IPS DF 6.9 (cell line): ENCODE data around the gene GAPDH.

Source experiments
- DNase-seq: peaks from one replicate; pipeline ENCODE4 v3.0.0-alpha.2; 2013; ENCODE audit warnings: low read depth, low spot score
- H3K27ac ChIP-seq: one replicate; pipeline ENCODE4 v1.5.1; 2013; ENCODE audit warnings: low read length, control low read depth
- H3K27me3 ChIP-seq: 2 replicates; pipeline ENCODE4 v1.6.1; 2013; ENCODE audit warnings: mild to moderate bottlenecking, low read length; ENCODE audit not compliant: control insufficient read depth, insufficient read depth
- H3K36me3 ChIP-seq: 2 replicates; pipeline ENCODE4 v1.6.1; 2013; ENCODE audit warnings: low read length; ENCODE audit not compliant: control insufficient read depth, insufficient read depth
- H3K4me1 ChIP-seq: 2 replicates; pipeline ENCODE4 v1.6.1; 2013; ENCODE audit warnings: low read length; ENCODE audit not compliant: control insufficient read depth, insufficient read depth
- H3K4me3 ChIP-seq: 2 replicates; pipeline ENCODE4 v1.5.1; 2013; ENCODE audit warnings: mild to moderate bottlenecking, low read length
- H3K9me3 ChIP-seq: 2 replicates; pipeline ENCODE4 v1.6.1; 2013; ENCODE audit warnings: low read length, inconsistent platforms; ENCODE audit not compliant: control insufficient read depth, insufficient read depth
- WGBS: extraction: QIAGEN DNeasy Blood & Tissue Kit; methylation state at CpG from one replicate; pipeline ENCODE4 v1.1.7; 2013; ENCODE audit warnings: mixed read lengths, missing lambda C conversion rate; ENCODE audit not compliant: insufficient read length, insufficient coverage; 5-methylcytosine and 5-hydroxymethylcytosine counted together

GAPDH gene

DNA sequence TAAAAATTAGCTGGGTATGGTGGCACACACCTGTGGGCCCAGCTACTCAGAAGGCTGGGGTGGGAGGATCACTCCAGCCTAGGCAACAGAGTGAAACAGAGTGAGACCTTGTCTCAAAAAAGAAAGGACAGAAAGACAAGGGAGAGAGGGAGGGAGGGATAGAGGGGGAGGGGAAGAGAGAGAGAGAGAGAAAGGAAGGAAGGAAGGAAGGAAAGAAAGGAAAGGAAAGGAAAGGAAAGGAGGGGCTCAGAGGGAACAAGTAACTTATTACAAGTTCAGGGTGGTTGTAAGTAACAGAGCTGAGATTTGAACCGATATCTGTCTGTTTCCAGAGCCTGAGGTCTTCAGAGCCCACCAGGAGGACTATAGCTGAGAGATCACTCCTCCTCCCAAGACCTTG lies 13.2 kb downstream of the GAPDH start:
- H3K9me3 ChIP-seq = no peaks in the 10 kb centered on the region
- no peak overlapping the region for H3K4me3 ChIP-seq
- WGBS = no CpG with 5 or more reads among the region's 1 CpG
- H3K27me3 ChIP-seq = no peaks in the 10 kb centered on the region
- no peak for DNase-seq
- peaks cover 8% of the 10 kb centered on the region for H3K36me3 ChIP-seq
- H3K27ac ChIP-seq = no peak overlapping the region
- no peaks in the 10 kb centered on the region; the same call in 1 of the 2 replicates for H3K4me1 ChIP-seq

DNA sequence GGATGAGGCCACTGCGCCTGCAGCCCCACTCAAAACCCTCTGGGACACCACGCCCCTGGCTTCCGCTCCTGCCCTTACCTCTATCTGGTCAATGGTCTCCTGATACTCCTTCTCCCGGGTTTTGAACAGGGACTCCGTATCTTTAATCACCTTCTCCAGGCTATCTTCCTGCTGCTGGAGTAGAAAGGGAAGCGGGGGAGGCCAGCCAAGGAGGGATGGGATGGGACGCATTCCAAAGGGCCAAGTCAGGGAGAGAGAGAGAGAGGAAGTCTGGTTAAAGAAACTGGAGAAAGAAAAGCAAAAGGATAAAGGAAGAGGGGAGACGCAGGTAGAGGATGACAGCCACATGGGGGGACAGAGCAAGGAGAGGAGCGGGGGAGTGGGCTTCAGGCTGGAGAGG lies 13.7 kb downstream of the GAPDH start:
- Histone ChIP-seq H3K4me3 (no peak overlapping the region), H3K27me3 (no peaks in the 10 kb centered on the region), H3K36me3 (peaks cover 8% of the 10 kb centered on the region), H3K27ac (no peak overlapping the region), H3K9me3 (no peaks in the 10 kb centered on the region), H3K4me1 (no peaks in the 10 kb centered on the region; the same call in 1 of the 2 replicates)
- no peak for DNase-seq
- WGBS = no CpG with 5 or more reads among the region's 9 CpGs

- H3K4me3 ChIP-seq = no peak overlapping the region
- no peak overlapping the region for H3K27ac ChIP-seq
Observed at GRCh38 chr12:6548556-6548955, 14.2 kb downstream of the GAPDH start.

GRCh38 chr12:6548966-6549683 lies 14.8 kb downstream of the GAPDH start:
- no peak for DNase-seq
- Histone ChIP-seq H3K9me3 (no peaks in the 10 kb centered on the region), H3K27ac (no peak overlapping the region), H3K4me1 (no peaks in the 10 kb centered on the region; the same call in 1 of the 2 replicates), H3K4me3 (no peak overlapping the region), H3K27me3 (no peaks in the 10 kb centered on the region), H3K36me3 (peaks cover 8% of the 10 kb centered on the region)
- WGBS = no CpG with 5 or more reads among the region's 15 CpGs

More at GRCh38 chr12:6548556-6548955, 14.2 kb downstream of the GAPDH start:
- no peak for DNase-seq
- Histone ChIP-seq H3K9me3 (no peaks in the 10 kb centered on the region), H3K27me3 (no peaks in the 10 kb centered on the region), H3K4me1 (no peaks in the 10 kb centered on the region; the same call in 1 of the 2 replicates), H3K36me3 (peaks cover 8% of the 10 kb centered on the region)
- no CpG with 5 or more reads among the region's 26 CpGs for WGBS

DNA sequence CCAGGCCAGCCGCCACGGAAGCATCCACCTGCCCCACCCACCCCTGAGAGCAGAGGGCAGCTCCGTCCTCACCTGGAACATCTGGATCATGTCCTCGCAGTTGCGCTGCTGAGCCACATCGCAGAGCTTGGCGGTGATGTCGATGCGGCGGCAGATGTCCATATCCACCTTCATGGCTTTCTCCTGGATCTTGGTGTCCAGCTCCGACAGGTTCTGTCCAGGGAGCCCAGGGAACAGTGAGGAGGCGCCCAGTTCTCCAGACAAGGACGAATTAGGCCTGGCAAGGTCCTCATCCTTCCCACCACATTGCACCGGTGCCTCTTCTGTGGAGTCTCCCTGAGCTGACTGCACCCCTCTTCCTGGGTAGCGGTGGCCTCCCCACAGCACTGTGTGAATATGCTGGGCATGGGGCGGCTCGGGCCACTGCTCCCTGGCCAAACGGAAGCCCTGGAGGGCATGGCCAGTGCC lies 15.4 kb downstream of the GAPDH start:
- DNase-seq = no peak
- peaks cover 8% of the 10 kb centered on the region for H3K36me3 ChIP-seq
- H3K27me3 ChIP-seq = no peaks in the 10 kb centered on the region
- no peak overlapping the region for H3K27ac ChIP-seq
- H3K4me3 ChIP-seq = no peak overlapping the region
- H3K9me3 ChIP-seq = no peaks in the 10 kb centered on the region
- WGBS = no CpG with 5 or more reads among the region's 18 CpGs
- no peaks in the 10 kb centered on the region; the same call in 1 of the 2 replicates for H3K4me1 ChIP-seq

DNA sequence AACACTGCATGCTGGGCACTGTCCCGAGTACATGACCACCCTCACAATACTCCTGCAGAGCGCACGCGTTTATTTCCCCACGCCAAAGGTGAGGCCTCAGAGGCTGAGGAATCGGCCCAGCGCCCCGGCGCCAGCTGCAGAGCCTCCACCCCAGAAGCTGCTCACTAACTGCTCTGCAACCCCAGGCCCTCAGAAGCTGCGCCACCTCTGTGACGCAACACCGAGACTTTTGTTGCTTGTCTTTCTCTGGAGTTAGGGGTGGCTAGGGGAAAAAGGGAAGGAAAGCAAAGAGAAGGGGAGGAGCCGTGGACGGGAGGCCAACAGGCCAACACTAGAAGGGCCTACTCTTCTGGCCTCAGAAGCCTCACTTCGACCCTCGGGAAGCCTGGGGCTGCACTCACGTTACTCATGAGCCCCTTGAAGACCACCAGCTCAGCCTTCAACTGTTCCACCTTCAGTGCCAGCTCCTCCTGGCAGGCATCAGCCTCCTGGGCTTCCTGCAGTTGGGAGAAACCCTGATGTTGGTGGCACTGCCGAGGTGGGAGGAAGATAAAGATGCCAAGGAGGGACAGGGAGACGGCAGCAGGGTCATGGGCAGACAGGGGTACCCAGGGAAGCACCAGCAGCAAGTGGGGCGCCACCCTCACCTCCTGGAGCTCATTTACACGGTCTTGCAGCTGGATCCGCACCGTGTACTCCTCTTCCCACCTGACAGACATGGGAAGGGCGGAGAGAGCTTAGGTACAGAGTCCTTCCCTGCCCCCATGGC lies 16.2 kb downstream of the GAPDH start:
- no peaks in the 10 kb centered on the region for H3K9me3 ChIP-seq
- H3K27me3 ChIP-seq = no peaks in the 10 kb centered on the region
- H3K27ac ChIP-seq = no peak overlapping the region
- DNase-seq = no peak
- H3K4me1 ChIP-seq = no peaks in the 10 kb centered on the region; the same call in 1 of the 2 replicates
- no CpG with 5 or more reads among the region's 24 CpGs for WGBS
- H3K36me3 ChIP-seq = peaks cover 8% of the 10 kb centered on the region
- no peak overlapping the region for H3K4me3 ChIP-seq

- no peak overlapping the region for H3K27ac ChIP-seq
- H3K9me3 ChIP-seq = no peaks in the 10 kb centered on the region
- no peaks in the 10 kb centered on the region for H3K27me3 ChIP-seq
- no CpG with 5 or more reads among the region's 18 CpGs for WGBS
- no peak overlapping the region for H3K4me3 ChIP-seq
- H3K36me3 ChIP-seq = peaks cover 6% of the 10 kb centered on the region
- DNase-seq = no peak
- H3K4me1 ChIP-seq = no peaks in the 10 kb centered on the region; the same call in 1 of the 2 replicates
Observed at GRCh38 chr12:6551063-6551461, 16.7 kb downstream of the GAPDH start.

- Histone ChIP-seq H3K27me3 (no peaks in the 10 kb centered on the region), H3K36me3 (peaks cover 7% of the 10 kb centered on the region), H3K4me1 (no peaks in the 10 kb centered on the region; the same call in 1 of the 2 replicates), H3K4me3 (no peak overlapping the region), H3K9me3 (no peaks in the 10 kb centered on the region), H3K27ac (no peak overlapping the region)
- WGBS = no CpG with 5 or more reads among the region's 11 CpGs
- no peak for DNase-seq
Observed at GRCh38 chr12:6551496-6552139, 17.3 kb downstream of the GAPDH start.

DNA sequence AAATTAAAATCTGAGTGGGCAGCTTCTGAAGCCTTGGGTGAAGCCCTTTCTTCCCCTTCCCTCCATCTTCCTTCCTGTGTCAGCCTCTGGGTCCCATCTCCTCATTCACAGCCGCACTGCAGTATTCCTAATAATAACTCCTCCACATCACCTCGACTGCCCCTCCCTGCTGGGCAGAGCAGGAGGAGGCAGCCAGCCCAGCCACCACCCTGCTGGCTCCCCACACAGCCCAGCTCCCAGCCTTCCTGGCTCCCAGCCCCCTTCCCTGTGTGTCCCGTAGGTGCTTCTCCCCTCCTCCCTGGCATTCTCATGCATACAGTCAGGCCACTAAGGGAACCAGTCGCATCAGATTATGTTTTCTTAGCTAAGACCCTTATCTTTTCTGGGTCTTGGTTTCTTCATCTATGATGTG lies 17.8 kb downstream of the GAPDH start:
- Histone ChIP-seq H3K4me3 (no peak overlapping the region), H3K27me3 (no peaks in the 10 kb centered on the region), H3K4me1 (no peaks in the 10 kb centered on the region; the same call in 1 of the 2 replicates), H3K27ac (no peak overlapping the region), H3K9me3 (no peaks in the 10 kb centered on the region), H3K36me3 (peaks cover 12% of the 10 kb centered on the region)
- WGBS = no CpG with 5 or more reads among the region's 4 CpGs
- no peak for DNase-seq
